HCT116 (cell line): ENCODE data around the gene HTT-AS.

ENCODE experiments used
- CTCF ChIP-seq, 3 experiments: fragments of 200-600 bp in 1 of 3; sonication (generic) in 1 of 3; IDR thresholded peaks in 2 of 3; conservative IDR thresholded peaks in 1 of 3; 2 replicates each; pipeline ENCODE4 v1.5.1; 2012 to 2017; ENCODE audit warnings: low read depth in 2 of 3, low read length in 2 of 3, antibody characterized with exemption in 1 of 3, borderline replicate concordance in 1 of 3, control low read depth in 1 of 3, mild to moderate bottlenecking in 1 of 3, mixed read lengths in 1 of 3, mixed run types in 1 of 3, moderate library complexity in 1 of 3; ENCODE audit not compliant: insufficient read depth in 1 of 3
- REST ChIP-seq: IDR thresholded peaks from 2 replicates; pipeline ENCODE4 v1.6.1; 2012; ENCODE audit warnings: low read depth

- TF ChIP-seq CTCF (IDR thresholded peaks at IDR 0.05 in 2 of 3, conservative IDR thresholded peaks at IDR 0.05 in 1 of 3; ENCODE audit: borderline replicate concordance in 1 of 3, insufficient read depth in 1 of 3, low read depth in 2 of 3, low read length in 2 of 3) (no peak), REST (no peak)
Observed at GRCh38 chr4:3022112-3022511, 52.2 kb downstream of the HTT-AS start.
